GM23248 (cell line): ENCODE measurements around the gene ATP4A.

Experiments used
- EZH2 ChIP-seq: fragments of 200-600 bp; sonication (generic); IDR thresholded peaks from 2 replicates; pipeline ENCODE4 v1.6.1; 2018; ENCODE audit warnings: antibody characterized with exemption, mild to moderate bottlenecking; ENCODE audit not compliant: insufficient read depth, poor library complexity, severe bottlenecking
- EZH2phosphoT487 ChIP-seq: fragments of 200-600 bp; sonication (generic); IDR thresholded peaks from 2 replicates; pipeline ENCODE4 v1.6.1; 2018; ENCODE audit warnings: antibody characterized with exemption, moderate library complexity, mild to moderate bottlenecking, low read depth; ENCODE audit not compliant: insufficient read depth

GRCh38 chr19:35545855-35546381, 17.5 kb downstream of the ATP4A start:
- no peak for TF ChIP-seq EZH2phosphoT487
- no peak for TF ChIP-seq EZH2
